Measurements from ENCODE around the gene CACNB3. TPM values are rescaled to one million over a fixed set of nuclear protein-coding genes. Genes with fewer than 3 reads are reported as not detected.

CACNB3 gene
- total and polyA plus RNA-seq, 4 donors, result 0.92 to 1.9 (median 1.2) TPM

GRCh38 chr12:48803675-48804074 is 14.6 kb upstream of the CACNB3 start:
- no peaks in the 10 kb centered on the region for H3K4me1 ChIP-seq (ENCODE audit: control insufficient read depth in 4 of 4, insufficient read depth in 4 of 4, low read length in 3 of 4)
- 71% methylated on average over 1 of the region's 1 CpG for WGBS
- TF ChIP-seq, protein P1, sequence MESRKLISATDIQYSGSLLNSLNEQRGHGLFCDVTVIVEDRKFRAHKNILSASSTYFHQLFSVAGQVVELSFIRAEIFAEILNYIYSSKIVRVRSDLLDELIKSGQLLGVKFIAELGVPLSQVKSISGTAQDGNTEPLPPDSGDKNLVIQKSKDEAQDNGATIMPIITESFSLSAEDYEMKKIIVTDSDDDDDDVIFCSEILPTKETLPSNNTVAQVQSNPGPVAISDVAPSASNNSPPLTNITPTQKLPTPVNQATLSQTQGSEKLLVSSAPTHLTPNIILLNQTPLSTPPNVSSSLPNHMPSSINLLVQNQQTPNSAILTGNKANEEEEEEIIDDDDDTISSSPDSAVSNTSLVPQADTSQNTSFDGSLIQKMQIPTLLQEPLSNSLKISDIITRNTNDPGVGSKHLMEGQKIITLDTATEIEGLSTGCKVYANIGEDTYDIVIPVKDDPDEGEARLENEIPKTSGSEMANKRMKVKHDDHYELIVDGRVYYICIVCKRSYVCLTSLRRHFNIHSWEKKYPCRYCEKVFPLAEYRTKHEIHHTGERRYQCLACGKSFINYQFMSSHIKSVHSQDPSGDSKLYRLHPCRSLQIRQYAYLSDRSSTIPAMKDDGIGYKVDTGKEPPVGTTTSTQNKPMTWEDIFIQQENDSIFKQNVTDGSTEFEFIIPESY (IDR thresholded peaks at IDR 0.05), result no peak
- TF ChIP-seq, protein P2, sequence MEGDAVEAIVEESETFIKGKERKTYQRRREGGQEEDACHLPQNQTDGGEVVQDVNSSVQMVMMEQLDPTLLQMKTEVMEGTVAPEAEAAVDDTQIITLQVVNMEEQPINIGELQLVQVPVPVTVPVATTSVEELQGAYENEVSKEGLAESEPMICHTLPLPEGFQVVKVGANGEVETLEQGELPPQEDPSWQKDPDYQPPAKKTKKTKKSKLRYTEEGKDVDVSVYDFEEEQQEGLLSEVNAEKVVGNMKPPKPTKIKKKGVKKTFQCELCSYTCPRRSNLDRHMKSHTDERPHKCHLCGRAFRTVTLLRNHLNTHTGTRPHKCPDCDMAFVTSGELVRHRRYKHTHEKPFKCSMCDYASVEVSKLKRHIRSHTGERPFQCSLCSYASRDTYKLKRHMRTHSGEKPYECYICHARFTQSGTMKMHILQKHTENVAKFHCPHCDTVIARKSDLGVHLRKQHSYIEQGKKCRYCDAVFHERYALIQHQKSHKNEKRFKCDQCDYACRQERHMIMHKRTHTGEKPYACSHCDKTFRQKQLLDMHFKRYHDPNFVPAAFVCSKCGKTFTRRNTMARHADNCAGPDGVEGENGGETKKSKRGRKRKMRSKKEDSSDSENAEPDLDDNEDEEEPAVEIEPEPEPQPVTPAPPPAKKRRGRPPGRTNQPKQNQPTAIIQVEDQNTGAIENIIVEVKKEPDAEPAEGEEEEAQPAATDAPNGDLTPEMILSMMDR (IDR thresholded peaks at IDR 0.05; ENCODE audit: low read depth, low read length, missing input control), result no peak
- no peak for TF ChIP-seq REST (IDR thresholded peaks at IDR 0.05)
- TF ChIP-seq TAF1 (conservative IDR thresholded peaks at IDR 0.05), result no peak
- no peak for TF ChIP-seq YY1 (IDR thresholded peaks at IDR 0.05)
- no peak for TF ChIP-seq RAD21 (IDR thresholded peaks at IDR 0.05)
- TF ChIP-seq, protein P3, sequence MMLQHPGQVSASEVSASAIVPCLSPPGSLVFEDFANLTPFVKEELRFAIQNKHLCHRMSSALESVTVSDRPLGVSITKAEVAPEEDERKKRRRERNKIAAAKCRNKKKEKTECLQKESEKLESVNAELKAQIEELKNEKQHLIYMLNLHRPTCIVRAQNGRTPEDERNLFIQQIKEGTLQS (IDR thresholded peaks at IDR 0.05), result no peak
- TF ChIP-seq FOXA1 (IDR thresholded peaks at IDR 0.05), result no peak
- no peak for TF ChIP-seq SP1 (IDR thresholded peaks at IDR 0.05)
- TF ChIP-seq NR2F2 (IDR thresholded peaks at IDR 0.05), result no peak
- TF ChIP-seq RXRA (IDR thresholded peaks at IDR 0.05), result no peak
- TF ChIP-seq, protein P4, sequence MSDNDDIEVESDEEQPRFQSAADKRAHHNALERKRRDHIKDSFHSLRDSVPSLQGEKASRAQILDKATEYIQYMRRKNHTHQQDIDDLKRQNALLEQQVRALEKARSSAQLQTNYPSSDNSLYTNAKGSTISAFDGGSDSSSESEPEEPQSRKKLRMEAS (IDR thresholded peaks at IDR 0.05), result no peak
- no peak for TF ChIP-seq HNF4A (conservative IDR thresholded peaks at IDR 0.05)
- TF ChIP-seq EGR1 (IDR thresholded peaks at IDR 0.05; ENCODE audit: low read depth in 2 of 2), result no peak
- no peak for TF ChIP-seq GABPA (IDR thresholded peaks at IDR 0.05 in 1 of 2, conservative IDR thresholded peaks at IDR 0.05 in 1 of 2)
- no peak for TF ChIP-seq FOXA2 (IDR thresholded peaks at IDR 0.05)
- TF ChIP-seq HNF4G (IDR thresholded peaks at IDR 0.05), result no peak
- no peaks in the 10 kb centered on the region for H3K9me3 ChIP-seq (ENCODE audit: control insufficient read depth in 4 of 4, low read length in 3 of 4)
- no peak overlapping the region for H3K4me3 ChIP-seq (ENCODE audit: low read depth in 1 of 3, low read length in 3 of 3)
- no peak overlapping the region for H3K9ac ChIP-seq (ENCODE audit: low read depth in 1 of 2, low read length in 2 of 2)
- no peak overlapping the region for H3K27ac ChIP-seq (ENCODE audit: low read depth in 1 of 2, low read length in 2 of 2)
- H3K27me3 ChIP-seq (ENCODE audit: control insufficient read depth in 4 of 4, insufficient read depth in 4 of 4, low read length in 3 of 4), result no peaks in the 10 kb centered on the region
- no peak for DNase-seq (ENCODE audit: low spot score)
- H3K36me3 ChIP-seq (ENCODE audit: control insufficient read depth in 4 of 4, insufficient read depth in 3 of 4, low read depth in 1 of 4, low read length in 3 of 4), result no peaks in the 10 kb centered on the region

DNA sequence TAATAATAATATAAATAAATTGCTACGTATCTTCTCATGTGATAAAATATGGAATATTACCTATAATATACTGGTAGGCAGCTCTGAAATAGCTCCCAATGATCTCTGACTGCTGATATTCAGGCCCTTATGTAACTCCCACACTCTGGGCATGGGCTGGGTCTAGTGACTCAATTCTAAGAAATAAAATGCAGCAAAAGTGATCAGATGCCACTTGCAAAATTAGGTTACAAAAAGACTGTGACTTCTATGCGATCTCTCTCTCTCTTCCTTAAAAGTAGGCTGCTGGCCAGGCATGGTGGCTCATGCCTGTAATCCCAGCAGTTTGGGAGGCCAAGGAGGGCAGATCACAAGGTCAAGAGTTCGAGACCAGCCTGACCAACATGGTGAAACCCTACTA is 10.3 kb upstream of the CACNB3 start:
- WGBS, result 95% methylated on average over 3 of the region's 3 CpGs
- TF ChIP-seq, protein P3 (IDR thresholded peaks at IDR 0.05), result no peak
- TF ChIP-seq TAF1 (conservative IDR thresholded peaks at IDR 0.05) (no peak), JUND (IDR thresholded peaks at IDR 0.05) (no peak)
- TF ChIP-seq, protein P1 (IDR thresholded peaks at IDR 0.05), result no peak
- H3K9me3 ChIP-seq (ENCODE audit: control insufficient read depth in 4 of 4, low read length in 3 of 4), result no peaks in the 10 kb centered on the region
- DNase-seq (ENCODE audit: low spot score), result no peak
- no peak overlapping the region for H3K9ac ChIP-seq (ENCODE audit: low read depth in 1 of 2, low read length in 2 of 2)
- H3K27ac ChIP-seq (ENCODE audit: low read depth in 1 of 2, low read length in 2 of 2), result no peak overlapping the region
- H3K4me1 ChIP-seq (ENCODE audit: control insufficient read depth in 4 of 4, insufficient read depth in 4 of 4, low read length in 3 of 4), result no peaks in the 10 kb centered on the region
- H3K4me3 ChIP-seq (ENCODE audit: low read depth in 1 of 3, low read length in 3 of 3), result no peak overlapping the region
- no peaks in the 10 kb centered on the region for H3K27me3 ChIP-seq (ENCODE audit: control insufficient read depth in 4 of 4, insufficient read depth in 4 of 4, low read length in 3 of 4)
- no peaks in the 10 kb centered on the region for H3K36me3 ChIP-seq (ENCODE audit: control insufficient read depth in 4 of 4, insufficient read depth in 3 of 4, low read depth in 1 of 4, low read length in 3 of 4)

Data from liver (tissue), 9 donors.